Renal cortex interstitium (tissue), 11 donors: ENCODE results near the gene ARFRP1. TPM values are rescaled to one million over a fixed set of nuclear protein-coding genes. Genes with fewer than 3 reads are reported as not detected.

Source experiments
- DNase-seq, 11 donors: peaks; one replicate each; pipeline ENCODE4 v3.0.0-alpha.2; 2013; ENCODE audit warnings: low read depth in 9 of 11, low spot score in 4 of 11; ENCODE audit errors: extremely low read depth in 1 of 11
- polyA plus RNA-seq, 3 donors: library from polyadenylated mRNA; unstranded; fragments of 120-200 nt; gene quantifications; one replicate each; pipeline ENCODE4 v1.2.1, GENCODE V29; 2013; ENCODE audit not compliant: insufficient read length in 3 of 3

Gene ARFRP1
- polyA plus RNA-seq, 3 donors, result 28.3 to 37.0 (median 36.2) TPM

DNA sequence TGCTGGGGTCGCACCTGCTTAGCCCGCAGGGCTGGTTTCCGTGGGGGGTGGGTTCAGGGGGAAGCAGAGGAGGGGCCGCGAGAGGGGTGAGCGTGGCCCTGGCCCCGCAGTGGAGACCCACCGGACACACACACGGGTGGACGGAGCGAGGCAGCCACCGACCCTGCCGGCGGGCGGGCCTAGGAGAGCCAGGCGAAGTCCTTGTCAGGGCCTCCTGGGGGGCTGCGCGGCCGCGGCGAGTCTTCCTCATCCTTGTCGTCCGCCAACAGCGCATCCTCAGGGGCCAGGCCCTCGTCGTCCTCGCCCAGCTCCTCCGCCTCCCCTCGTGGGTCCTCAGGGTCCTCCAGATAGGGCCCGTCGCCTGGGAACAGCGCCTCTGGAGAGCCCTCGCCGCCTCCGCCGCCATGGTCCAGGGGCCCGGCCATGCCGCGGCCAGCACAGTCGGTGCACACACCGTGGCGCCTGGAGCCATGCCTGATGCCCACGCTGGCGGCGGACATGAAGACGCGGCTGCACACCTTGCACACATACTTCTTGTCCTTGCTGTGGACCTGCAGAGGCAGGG lies 39.1 kb upstream of the ARFRP1 start:
- DNase-seq, result no peak

DNA sequence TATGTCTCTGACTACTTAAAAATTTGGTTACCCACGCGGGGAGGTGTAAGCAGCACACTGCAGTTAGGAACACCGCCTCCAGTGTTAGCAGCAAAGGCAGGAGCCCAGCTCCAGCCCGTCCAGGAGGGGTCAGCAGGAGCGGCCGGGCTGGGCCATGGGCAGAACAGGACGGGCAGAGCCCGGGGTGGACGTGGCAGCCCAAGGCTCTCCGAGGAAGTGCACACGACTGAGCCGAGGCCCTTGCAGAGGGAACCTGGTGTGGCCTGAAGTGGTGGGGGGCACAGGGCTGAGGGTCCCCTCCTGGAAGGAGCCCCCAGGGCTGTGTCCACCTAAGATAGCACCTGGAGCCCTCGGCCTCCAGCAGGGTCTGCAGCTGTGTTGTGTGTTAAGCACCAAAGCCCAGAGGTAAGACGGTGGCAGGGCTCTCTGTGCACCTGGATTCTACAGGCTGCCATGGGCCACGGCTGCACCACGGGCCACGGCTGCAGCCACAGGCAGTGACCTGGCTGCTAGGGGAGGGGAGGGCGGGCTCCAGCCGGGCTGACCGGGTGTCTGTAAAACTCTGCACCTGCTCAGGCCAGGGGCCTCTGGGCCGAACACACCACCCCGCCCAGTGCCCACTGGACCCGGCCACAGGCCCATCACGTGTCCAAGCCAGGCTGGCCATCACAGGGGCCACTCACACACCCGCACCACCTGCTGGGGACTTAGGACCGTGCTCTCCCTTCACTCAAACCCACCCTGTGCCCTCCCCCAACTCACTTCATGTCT lies 38.4 kb upstream of the ARFRP1 start:
- no peak for DNase-seq

DNA sequence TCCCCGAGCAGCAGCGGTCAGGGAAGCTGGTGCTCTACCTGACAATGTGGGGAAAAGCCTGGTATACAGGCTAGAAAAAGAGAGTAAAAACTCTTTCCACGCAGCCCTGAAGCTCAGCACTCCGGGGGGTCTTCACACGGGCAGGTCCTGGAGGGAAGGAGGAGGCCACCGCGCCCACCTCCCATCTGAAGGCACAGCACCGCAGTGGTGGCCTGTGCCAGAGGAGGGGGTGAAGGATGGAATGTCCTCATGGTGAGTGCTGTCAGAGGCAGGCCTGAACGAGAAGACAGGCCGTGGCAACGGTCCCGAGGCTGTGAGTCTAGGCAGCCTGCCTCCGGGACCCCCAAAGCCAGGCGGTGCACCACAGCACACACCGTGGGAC lies 37.6 kb upstream of the ARFRP1 start:
- DNase-seq, result no peak

DNA sequence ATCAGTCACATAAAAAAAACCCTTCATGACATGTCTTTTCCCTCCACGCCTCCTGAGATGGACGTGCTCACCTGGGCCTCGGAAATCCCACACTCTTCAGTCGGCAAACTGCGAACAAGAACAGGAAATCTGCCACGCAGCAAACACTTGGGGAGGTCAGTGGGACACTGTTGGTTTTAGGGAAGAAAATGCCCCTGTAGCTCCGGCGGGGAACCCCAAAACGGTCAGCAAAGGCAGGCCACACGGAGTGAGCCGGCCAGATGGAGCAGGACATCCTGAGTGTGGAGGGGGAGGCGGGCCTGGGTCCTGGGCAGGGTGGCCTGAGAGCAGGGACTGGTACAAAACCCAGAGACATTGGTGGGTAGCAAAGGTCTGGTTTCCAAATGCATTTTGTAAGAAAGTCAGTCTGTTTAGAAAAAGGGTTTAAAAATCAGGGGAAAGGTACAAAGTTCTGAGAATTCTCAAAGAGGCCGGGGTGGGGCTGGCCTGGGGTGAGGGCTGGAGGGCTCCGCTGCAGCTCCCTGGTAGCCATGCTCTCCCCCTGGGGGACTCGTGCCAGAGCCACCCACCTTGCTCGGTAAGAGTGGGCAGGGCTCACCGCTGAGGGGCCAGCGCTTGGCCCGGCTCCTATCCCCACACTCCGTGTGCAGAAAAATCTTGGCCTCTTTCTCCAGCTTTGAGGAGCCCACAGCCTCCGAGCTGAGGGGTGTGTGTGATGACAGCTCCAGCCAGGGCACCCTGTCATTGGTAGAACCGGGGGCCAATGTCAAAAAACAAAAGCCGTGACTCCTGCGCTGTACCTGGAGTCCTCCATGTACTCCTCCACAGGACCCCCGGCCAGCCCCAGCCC lies 37.0 kb upstream of the ARFRP1 start:
- DNase-seq, result no peak

DNA sequence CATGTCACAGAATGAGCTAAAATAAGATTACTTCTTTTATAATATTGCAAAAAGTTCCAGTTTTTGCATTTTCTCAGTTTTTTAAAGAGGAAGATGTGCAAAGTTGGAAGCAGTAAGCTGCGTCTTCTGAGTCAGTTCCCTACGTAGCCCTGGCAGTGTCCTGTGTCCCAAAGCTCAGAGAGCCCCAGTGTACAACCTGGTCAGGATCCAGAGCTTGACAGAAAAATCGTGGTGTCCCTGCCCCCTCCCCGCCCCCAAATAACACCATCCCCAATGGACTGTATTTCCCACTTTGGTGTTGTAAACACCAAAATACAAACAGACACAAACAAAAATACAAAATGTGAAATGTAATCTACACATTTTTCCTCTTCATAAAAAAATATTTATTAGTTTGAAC lies 36.4 kb upstream of the ARFRP1 start:
- DNase-seq, result no peak

- no peak for DNase-seq
Observed at GRCh38 chr20:63743210-63743970, 35.6 kb upstream of the ARFRP1 start.

DNA sequence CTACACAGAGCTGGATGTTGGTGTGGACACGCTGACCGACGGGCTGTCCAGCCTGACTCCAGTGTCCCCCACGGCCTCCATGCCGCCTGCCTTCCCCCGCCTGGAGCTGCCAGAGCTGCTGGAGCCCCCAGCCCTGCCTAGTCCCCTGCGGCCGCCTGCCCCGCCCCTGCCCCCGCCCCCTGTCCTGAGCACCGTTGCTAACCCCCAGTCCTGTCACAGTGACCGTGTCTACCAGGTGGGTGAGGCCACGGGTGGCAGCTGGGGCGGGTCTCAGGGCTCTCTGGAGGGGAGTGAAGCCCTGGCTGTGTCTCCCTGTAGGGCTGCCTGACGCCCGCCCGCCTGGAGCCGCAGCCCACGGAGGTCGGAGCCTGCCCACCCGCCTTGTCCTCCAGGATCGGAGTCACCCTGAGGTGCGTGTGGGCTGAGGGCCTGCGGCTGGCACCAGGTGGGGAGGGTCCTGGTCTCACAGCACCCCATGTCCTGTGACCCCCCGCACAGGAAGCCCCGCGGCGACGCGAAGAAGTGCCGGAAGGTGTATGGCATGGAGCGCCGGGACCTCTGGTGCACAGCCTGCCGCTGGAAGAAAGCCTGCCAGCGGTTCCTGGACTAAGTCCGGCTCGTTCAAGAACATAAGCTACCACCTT lies 34.7 kb upstream of the ARFRP1 start:
- DNase-seq, result no peak

- no peak for DNase-seq
Observed at GRCh38 chr20:63741676-63742380, 34.1 kb upstream of the ARFRP1 start.

DNA sequence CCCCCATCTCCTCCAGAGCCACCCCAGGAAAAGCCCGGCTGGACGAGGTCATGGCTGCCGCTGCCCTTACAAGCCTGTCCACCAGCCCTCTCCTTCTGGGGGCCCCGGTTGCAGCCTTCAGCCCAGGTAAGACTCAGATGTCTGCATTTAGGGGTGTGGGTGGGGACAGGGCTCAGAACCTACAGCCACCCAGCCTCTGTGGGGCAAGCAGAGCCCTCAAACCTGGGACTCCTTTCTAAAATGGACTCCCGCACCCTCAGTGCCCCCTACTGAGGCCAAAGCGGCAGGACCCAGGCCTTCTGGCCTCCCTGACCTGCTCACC lies 33.5 kb upstream of the ARFRP1 start:
- no peak for DNase-seq

DNA sequence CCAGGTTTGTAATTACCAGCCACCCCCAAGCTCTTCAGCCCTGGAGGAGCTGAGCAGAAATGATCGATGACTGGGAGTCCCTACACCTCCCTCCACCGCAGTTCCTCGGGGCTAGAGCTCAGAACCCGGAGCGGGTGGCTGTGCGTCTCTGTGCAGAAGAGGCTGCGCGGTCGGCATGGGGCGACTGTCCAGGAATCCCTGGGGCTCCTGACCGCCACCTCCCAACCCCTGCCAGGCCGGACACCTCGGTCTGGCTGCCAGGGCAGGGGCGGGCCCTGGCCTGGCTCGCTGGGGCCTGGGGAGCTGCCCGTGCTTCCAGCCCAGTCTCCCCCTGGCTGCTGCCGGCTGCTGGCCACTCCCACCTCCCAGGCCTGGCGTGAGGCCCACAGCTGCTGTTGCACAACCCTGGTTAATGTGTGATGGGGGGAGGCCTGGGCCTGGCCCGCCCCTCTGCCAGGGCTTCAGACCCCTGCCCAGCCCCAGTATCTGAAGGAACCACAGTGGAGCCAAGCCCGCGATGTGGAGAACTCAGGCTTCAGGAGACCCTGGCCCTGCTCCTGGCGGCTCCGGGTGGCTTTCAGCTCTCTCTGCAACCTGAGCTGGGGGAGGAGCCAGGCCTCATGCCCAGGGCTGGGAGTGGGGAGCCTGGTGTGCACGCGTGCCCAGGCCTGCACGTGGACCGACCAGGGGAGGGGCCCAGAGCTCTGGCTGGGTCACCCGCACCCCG lies 33.0 kb upstream of the ARFRP1 start:
- peak; percentile 63 to 82 (median 76) for DNase-seq

GRCh38 chr20:63740070-63740626 lies 32.4 kb upstream of the ARFRP1 start:
- peak in 6 of 11 donors; percentile 27 to 63 (median 34) for DNase-seq

- DNase-seq, result peak; percentile 52 to 87 (median 74)
Observed at GRCh38 chr20:63739130-63740069, 31.6 kb upstream of the ARFRP1 start, which contains the start of gene SLC2A4RG. Gene SLC2A4RG, plus strand, starts transcription at chr20:63739776. Its CDS starts 137 bp downstream, at chr20:63739913.

DNA sequence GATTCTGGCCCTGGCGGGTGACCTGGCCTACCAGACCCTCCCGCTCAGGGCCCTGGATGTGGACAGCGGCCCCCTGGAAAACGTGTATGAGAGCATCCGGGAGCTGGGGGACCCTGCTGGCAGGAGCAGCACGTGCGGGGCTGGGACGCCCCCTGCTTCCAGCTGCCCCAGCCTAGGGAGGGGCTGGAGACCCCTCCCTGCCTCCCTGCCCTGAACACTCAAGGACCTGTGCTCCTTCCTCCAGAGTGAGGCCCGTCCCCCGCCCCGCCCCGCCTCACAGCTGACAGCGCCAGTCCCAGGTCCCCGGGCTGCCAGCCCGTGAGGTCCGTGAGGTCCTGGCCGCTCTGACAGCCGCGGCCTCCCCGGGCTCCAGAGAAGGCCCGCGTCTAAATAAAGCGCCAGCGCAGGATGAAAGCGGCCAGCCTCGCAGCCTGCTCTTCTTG lies 30.9 kb upstream of the ARFRP1 start:
- peak in 6 of 11 donors; percentile 12 to 52 (median 40) for DNase-seq

GRCh38 chr20:63737945-63738686 lies 30.3 kb upstream of the ARFRP1 start:
- no peak for DNase-seq

- no peak for DNase-seq
Observed at GRCh38 chr20:63737695-63737944, 29.8 kb upstream of the ARFRP1 start.
